HFFc6 (cell line): ENCODE results near the gene SLC9A5. TPM values are rescaled to one million over a fixed set of nuclear protein-coding genes. Genes with fewer than 3 reads are reported as not detected.

Source experiments
- DNase-seq: peaks from one replicate; pipeline ENCODE4 v3.0.0-alpha.2; 2018
- H3K27ac Mint-ChIP-seq: 2 replicates; pipeline ENCODE4 v1.8.0; 2020; ENCODE audit warnings: mild to moderate bottlenecking, mixed read lengths
- H3K27me3 Mint-ChIP-seq: 2 replicates; pipeline ENCODE4 v1.8.0; 2021; ENCODE audit warnings: mild to moderate bottlenecking, moderate library complexity, mixed read lengths; ENCODE audit not compliant: insufficient read depth
- H3K36me3 Mint-ChIP-seq: 2 replicates; pipeline ENCODE4 v1.8.0; 2021; ENCODE audit warnings: low read depth, mixed read lengths
- H3K4me1 Mint-ChIP-seq: 2 replicates; pipeline ENCODE4 v1.8.0; 2020; ENCODE audit warnings: low read depth, mixed read lengths
- H3K4me3 Mint-ChIP-seq: 2 replicates; pipeline ENCODE4 v1.8.0; 2020; ENCODE audit warnings: mild to moderate bottlenecking, moderate library complexity, mixed read lengths
- H3K9me3 Mint-ChIP-seq: 2 replicates; pipeline ENCODE4 v1.8.0; 2020; ENCODE audit warnings: mild to moderate bottlenecking, mixed read lengths
- total RNA-seq, 6 experiments: library from RNA; stranded (reverse); fragmentation: NEBNext Ultra II Directional; extraction: Animal tissue kit (Norgen Biotek cat#: 25700); gene quantifications; 2 replicates in 1 of 6; 3 replicates in 5 of 6; pipeline ENCODE4 v1.2.3, GENCODE V29; 2021
- TF ChIP-seq, protein P1 (sequence below): fragments of 200-600 bp; sonication (generic); IDR thresholded peaks from 2 replicates; pipeline ENCODE4 v1.5.0; 2021; ENCODE audit warnings: antibody characterized with exemption, mild to moderate bottlenecking

SLC9A5 gene
- total RNA-seq, 6 experiments from 2014 or later = 3.3 to 4.2 (median 3.7) TPM

DNA sequence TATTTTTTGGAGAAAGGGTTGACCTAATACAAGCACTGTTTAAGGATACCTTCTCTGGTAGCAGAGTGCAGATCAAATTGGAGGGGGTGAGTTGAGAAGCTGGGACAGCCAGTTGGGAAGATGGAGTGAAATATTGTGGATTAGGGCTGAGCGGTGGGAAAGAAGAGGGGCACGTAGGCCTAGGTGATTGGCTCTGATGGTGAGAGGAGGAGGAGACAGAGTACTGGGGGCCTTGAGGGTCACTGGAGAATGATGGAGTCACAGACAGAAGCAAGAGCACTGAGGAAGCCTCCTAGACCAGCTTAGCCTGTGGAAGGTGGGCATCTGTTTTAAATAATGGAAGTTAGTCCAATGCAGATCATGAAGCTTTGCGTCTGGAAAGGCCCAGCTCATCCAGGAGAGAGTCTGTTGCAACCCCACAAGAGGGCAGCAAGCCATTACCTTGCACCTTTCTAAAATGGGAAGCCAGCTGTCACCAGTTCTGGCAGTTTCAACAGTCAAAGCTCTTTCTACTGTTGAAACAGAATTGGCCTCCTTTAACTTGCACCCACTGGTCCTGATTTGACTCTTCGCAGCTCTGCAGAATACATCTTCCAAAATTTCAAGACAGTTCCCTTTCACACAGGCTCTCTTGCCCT is 11.8 kb downstream of the SLC9A5 start:
- no peak overlapping the region for H3K4me3 Mint-ChIP-seq
- peaks cover 5% of the 10 kb centered on the region for H3K36me3 Mint-ChIP-seq
- H3K4me1 Mint-ChIP-seq = peaks cover 24% of the 10 kb centered on the region
- H3K9me3 Mint-ChIP-seq = no peaks in the 10 kb centered on the region
- TF ChIP-seq, protein P1, sequence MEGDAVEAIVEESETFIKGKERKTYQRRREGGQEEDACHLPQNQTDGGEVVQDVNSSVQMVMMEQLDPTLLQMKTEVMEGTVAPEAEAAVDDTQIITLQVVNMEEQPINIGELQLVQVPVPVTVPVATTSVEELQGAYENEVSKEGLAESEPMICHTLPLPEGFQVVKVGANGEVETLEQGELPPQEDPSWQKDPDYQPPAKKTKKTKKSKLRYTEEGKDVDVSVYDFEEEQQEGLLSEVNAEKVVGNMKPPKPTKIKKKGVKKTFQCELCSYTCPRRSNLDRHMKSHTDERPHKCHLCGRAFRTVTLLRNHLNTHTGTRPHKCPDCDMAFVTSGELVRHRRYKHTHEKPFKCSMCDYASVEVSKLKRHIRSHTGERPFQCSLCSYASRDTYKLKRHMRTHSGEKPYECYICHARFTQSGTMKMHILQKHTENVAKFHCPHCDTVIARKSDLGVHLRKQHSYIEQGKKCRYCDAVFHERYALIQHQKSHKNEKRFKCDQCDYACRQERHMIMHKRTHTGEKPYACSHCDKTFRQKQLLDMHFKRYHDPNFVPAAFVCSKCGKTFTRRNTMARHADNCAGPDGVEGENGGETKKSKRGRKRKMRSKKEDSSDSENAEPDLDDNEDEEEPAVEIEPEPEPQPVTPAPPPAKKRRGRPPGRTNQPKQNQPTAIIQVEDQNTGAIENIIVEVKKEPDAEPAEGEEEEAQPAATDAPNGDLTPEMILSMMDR = peak; percentile 82
- H3K27me3 Mint-ChIP-seq = peaks cover 6% of the 10 kb centered on the region
- DNase-seq = peak; percentile 55
- peak overlapping the region; percentile 23; the same call in 1 of the 2 replicates for H3K27ac Mint-ChIP-seq

DNA sequence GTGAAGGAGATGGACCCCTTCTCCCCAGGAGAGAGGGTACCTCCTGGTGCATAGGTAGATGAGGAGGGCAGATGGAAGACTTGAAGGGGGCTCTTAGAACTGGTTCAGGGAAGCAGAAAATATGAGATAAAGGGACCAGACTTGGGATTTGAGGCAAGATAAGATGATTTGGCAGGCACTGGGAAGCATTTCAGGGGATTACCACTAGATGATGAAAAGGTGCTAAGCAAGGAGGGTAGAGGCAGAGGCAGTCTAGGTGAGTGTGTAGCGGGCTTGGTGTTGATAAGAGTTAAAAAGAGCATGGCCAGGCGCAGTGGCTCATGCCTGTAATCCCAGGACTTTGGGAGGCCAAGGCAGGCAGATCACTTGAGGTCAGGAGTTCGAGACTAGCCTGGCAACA is 14.4 kb downstream of the SLC9A5 start:
- peaks cover 24% of the 10 kb centered on the region for H3K4me1 Mint-ChIP-seq

DNA sequence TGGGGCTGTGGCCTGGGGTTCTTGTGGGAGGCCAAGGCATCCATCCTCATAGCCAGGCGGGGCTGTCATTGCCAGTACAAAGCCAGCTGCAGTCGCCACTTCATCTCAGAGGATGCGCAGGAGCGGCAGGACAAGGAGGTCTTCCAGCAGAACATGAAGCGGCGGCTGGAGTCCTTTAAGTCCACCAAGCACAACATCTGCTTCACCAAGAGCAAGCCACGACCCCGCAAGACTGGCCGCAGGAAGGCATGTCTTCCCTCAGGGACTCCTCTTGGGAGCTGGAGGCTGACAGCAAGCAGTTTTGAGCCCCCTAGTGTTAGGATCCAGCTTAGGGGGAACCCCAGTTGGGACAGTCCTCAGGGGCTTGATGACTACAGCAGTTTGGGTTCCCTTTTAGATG is 15.5 kb downstream of the SLC9A5 start:
- H3K4me3 Mint-ChIP-seq = no peak overlapping the region
- no peak overlapping the region for H3K27ac Mint-ChIP-seq
- DNase-seq = no peak
- H3K4me1 Mint-ChIP-seq = peaks cover 34% of the 10 kb centered on the region
- peaks cover 6% of the 10 kb centered on the region for H3K27me3 Mint-ChIP-seq
- TF ChIP-seq, protein P1 = peak; percentile 42
- H3K9me3 Mint-ChIP-seq = no peaks in the 10 kb centered on the region
- H3K36me3 Mint-ChIP-seq = no peaks in the 10 kb centered on the region; the same call in 1 of the 2 replicates

More for the DNA sequence above, 14.4 kb downstream of the SLC9A5 start:
- TF ChIP-seq, protein P1 = no peak
- DNase-seq = no peak
- Mint-ChIP-seq H3K9me3 (no peaks in the 10 kb centered on the region), H3K27ac (no peak overlapping the region), H3K4me3 (no peak overlapping the region), H3K27me3 (peaks cover 6% of the 10 kb centered on the region), H3K36me3 (no peaks in the 10 kb centered on the region; the same call in 1 of the 2 replicates)

DNA sequence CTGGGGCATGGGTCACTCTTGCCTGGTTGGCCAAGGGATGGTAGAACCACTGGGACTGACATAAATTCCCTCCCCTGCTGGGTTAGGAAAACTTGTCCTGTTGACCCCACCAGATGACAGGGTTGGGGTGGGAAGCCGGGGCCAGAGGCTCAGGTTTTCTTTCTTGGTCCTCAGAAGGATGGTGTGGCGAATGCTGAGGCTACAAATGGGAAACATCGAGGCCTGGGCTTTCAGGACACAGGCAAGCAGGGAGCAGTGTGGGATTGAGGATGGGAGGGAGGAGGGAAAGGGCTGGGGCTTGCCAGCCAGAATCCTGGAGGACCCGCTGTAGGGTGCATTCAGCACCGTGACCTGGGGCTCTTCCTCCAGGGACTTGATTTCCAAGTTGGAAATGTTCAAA is 16.1 kb downstream of the SLC9A5 start:
- H3K4me3 Mint-ChIP-seq = no peak overlapping the region
- H3K4me1 Mint-ChIP-seq = peaks cover 39% of the 10 kb centered on the region
- H3K36me3 Mint-ChIP-seq = no peaks in the 10 kb centered on the region; the same call in 1 of the 2 replicates
- no peak for DNase-seq
- TF ChIP-seq, protein P1 = no peak
- peaks cover 5% of the 10 kb centered on the region for H3K27me3 Mint-ChIP-seq
- H3K27ac Mint-ChIP-seq = no peak overlapping the region
- H3K9me3 Mint-ChIP-seq = no peaks in the 10 kb centered on the region

DNA sequence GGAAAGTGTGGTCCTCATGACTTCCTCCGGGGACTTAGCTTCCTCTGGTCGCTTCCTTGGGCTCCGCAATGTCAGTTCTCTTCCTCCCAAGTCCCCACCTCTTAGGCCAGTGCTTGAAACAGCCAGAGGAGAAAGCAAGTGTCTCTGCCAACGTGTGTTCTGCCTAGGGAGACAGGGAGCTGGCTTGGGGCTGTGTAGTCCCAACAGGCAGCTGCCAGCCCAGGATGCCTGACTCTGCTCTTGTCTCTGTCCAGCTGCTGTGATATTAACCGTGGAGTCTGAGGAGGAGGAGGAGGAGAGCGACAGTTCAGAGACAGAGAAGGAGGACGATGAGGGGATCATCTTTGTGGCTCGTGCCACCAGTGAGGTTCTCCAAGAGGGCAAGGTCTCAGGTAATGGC is 17.1 kb downstream of the SLC9A5 start:
- H3K9me3 Mint-ChIP-seq = no peaks in the 10 kb centered on the region
- no peaks in the 10 kb centered on the region; the same call in 1 of the 2 replicates for H3K36me3 Mint-ChIP-seq
- no peak overlapping the region for H3K4me3 Mint-ChIP-seq
- peaks cover 5% of the 10 kb centered on the region for H3K27me3 Mint-ChIP-seq
- no peak overlapping the region for H3K27ac Mint-ChIP-seq
- peaks cover 32% of the 10 kb centered on the region for H3K4me1 Mint-ChIP-seq
- TF ChIP-seq, protein P1 = no peak
- DNase-seq = no peak
